ENCODE measurements around the gene TFB1M.
"Not testable (repeated sequence)": the region's sequence is repeated elsewhere in the genome, so short reads cannot be mapped to it uniquely, and the experiment has no call there.

The TFB1M gene

GRCh38 chr6:155240905-155241600 is 73.2 kb downstream of the TFB1M start:
- DNase-seq (ENCODE audit: low read depth in 2 of 2), result no peak

GRCh38 chr6:155237613-155238012 is 76.7 kb downstream of the TFB1M start:
- no peak for DNase-seq (ENCODE audit: low read depth in 2 of 2)

GRCh38 chr6:155235087-155235486 is 79.2 kb downstream of the TFB1M start:
- DNase-seq (ENCODE audit: low read depth in 2 of 2), result no peak

GRCh38 chr6:155234687-155235086 is 79.6 kb downstream of the TFB1M start:
- DNase-seq (ENCODE audit: low read depth in 2 of 2), result no peak

- DNase-seq (ENCODE audit: low read depth in 2 of 2), result no peak
Observed at GRCh38 chr6:155234167-155234566, 80.1 kb downstream of the TFB1M start.

- DNase-seq (ENCODE audit: low read depth in 2 of 2), result no peak
Observed at GRCh38 chr6:155232848-155233247, 81.4 kb downstream of the TFB1M start.

- not testable (repeated sequence) for DNase-seq (ENCODE audit: low read depth in 2 of 2)
Observed at GRCh38 chr6:155230975-155231374, 83.3 kb downstream of the TFB1M start.

- DNase-seq (ENCODE audit: low read depth in 2 of 2), result no peak
Observed at GRCh38 chr6:155228546-155229166, 85.6 kb downstream of the TFB1M start.

- DNase-seq (ENCODE audit: low read depth in 2 of 2), result no peak
Observed at GRCh38 chr6:155227046-155227445, 87.2 kb downstream of the TFB1M start.

- no peak for DNase-seq (ENCODE audit: low read depth in 2 of 2)
Observed at GRCh38 chr6:155224618-155225017, 89.7 kb downstream of the TFB1M start.

- DNase-seq (ENCODE audit: low read depth in 2 of 2), result peak; percentile 4 to 27
Observed at GRCh38 chr6:155223646-155224451, 90.4 kb downstream of the TFB1M start.

GRCh38 chr6:155222506-155222905 is 91.8 kb downstream of the TFB1M start:
- no peak for DNase-seq (ENCODE audit: low read depth in 2 of 2)

GRCh38 chr6:155221086-155221485 is 93.2 kb downstream of the TFB1M start:
- DNase-seq (ENCODE audit: low read depth in 2 of 2), result no peak

- no peak for DNase-seq (ENCODE audit: low read depth in 2 of 2)
Observed at GRCh38 chr6:155219858-155220301, 94.4 kb downstream of the TFB1M start.

- DNase-seq (ENCODE audit: low read depth in 2 of 2), result no peak
Observed at GRCh38 chr6:155219299-155219698, 95.0 kb downstream of the TFB1M start.

GRCh38 chr6:155218711-155219110 is 95.6 kb downstream of the TFB1M start:
- DNase-seq (ENCODE audit: low read depth in 2 of 2), result not testable (repeated sequence)

- DNase-seq (ENCODE audit: low read depth in 2 of 2), result no peak
Observed at GRCh38 chr6:155216312-155217046, 97.8 kb downstream of the TFB1M start.

GRCh38 chr6:155215906-155216305 is 98.4 kb downstream of the TFB1M start:
- no peak for DNase-seq (ENCODE audit: low read depth in 2 of 2)

GRCh38 chr6:155213611-155214372 is 100.5 kb downstream of the TFB1M start:
- DNase-seq (ENCODE audit: low read depth in 2 of 2), result no peak

- DNase-seq (ENCODE audit: low read depth in 2 of 2), result no peak
Observed at GRCh38 chr6:155212616-155213380, 101.5 kb downstream of the TFB1M start.
